Skeletal muscle satellite cell (primary cell): ENCODE data around the gene HTR2B.

ENCODE experiments used
- H3K27me3 ChIP-seq: 2 replicates; pipeline ENCODE4 v1.7.0; 2013; ENCODE audit warnings: low read length; ENCODE audit not compliant: control insufficient read depth, insufficient read depth
- H3K36me3 ChIP-seq: 2 replicates; pipeline ENCODE4 v1.7.0; 2013; ENCODE audit warnings: mild to moderate bottlenecking, control low read depth, low read length; ENCODE audit not compliant: insufficient read depth
- H3K4me1 ChIP-seq: 2 replicates; pipeline ENCODE4 v1.7.0; 2013; ENCODE audit warnings: low read length; ENCODE audit not compliant: control insufficient read depth, insufficient read depth
- H3K4me2 ChIP-seq: 2 replicates; pipeline ENCODE4 v1.7.0; 2013; ENCODE audit warnings: mild to moderate bottlenecking, low read length
- H3K4me3 ChIP-seq: 2 replicates; pipeline ENCODE4 v1.7.0; 2013; ENCODE audit warnings: low read length
- H3K9ac ChIP-seq: 2 replicates; pipeline ENCODE4 v1.7.0; 2013; ENCODE audit warnings: mild to moderate bottlenecking, low read depth, low read length, moderate library complexity
- H3K9me3 ChIP-seq: replicated peaks from 2 replicates; pipeline ENCODE4 v1.7.0; 2013; ENCODE audit warnings: mild to moderate bottlenecking, control low read depth, low read length

The HTR2B gene

GRCh38 chr2:231130336-231131056 is 5.7 kb upstream of the HTR2B start:
- no peaks in the 10 kb centered on the region for H3K36me3 ChIP-seq

GRCh38 chr2:231129216-231129615 is 4.4 kb upstream of the HTR2B start:
- Histone ChIP-seq H3K4me1 (peaks cover 58% of the 10 kb centered on the region), H3K36me3 (no peaks in the 10 kb centered on the region), H3K4me2 (no peak overlapping the region), H3K27me3 (no peaks in the 10 kb centered on the region), H3K9me3 (no peaks in the 10 kb centered on the region), H3K4me3 (no peak overlapping the region), H3K9ac (no peak overlapping the region)

More at GRCh38 chr2:231130336-231131056, 5.7 kb upstream of the HTR2B start:
- peaks cover 71% of the 10 kb centered on the region for H3K4me1 ChIP-seq
- H3K4me3 ChIP-seq, result no peak overlapping the region
- H3K9me3 ChIP-seq, result no peaks in the 10 kb centered on the region
- no peaks in the 10 kb centered on the region for H3K27me3 ChIP-seq
- H3K4me2 ChIP-seq, result peak overlapping the region; percentile 36
- H3K9ac ChIP-seq, result no peak overlapping the region

GRCh38 chr2:231128541-231128940 is 3.7 kb upstream of the HTR2B start:
- H3K9ac ChIP-seq, result no peak overlapping the region
- no peak overlapping the region for H3K4me2 ChIP-seq
- no peaks in the 10 kb centered on the region for H3K27me3 ChIP-seq
- no peaks in the 10 kb centered on the region for H3K36me3 ChIP-seq
- H3K4me1 ChIP-seq, result peaks cover 53% of the 10 kb centered on the region
- no peak overlapping the region for H3K4me3 ChIP-seq
- H3K9me3 ChIP-seq, result no peaks in the 10 kb centered on the region

GRCh38 chr2:231127936-231128335 is 3.1 kb upstream of the HTR2B start:
- H3K4me2 ChIP-seq, result no peak overlapping the region
- peaks cover 52% of the 10 kb centered on the region for H3K4me1 ChIP-seq
- H3K9me3 ChIP-seq, result no peaks in the 10 kb centered on the region
- H3K36me3 ChIP-seq, result no peaks in the 10 kb centered on the region
- H3K27me3 ChIP-seq, result no peaks in the 10 kb centered on the region
- H3K4me3 ChIP-seq, result no peak overlapping the region
- H3K9ac ChIP-seq, result no peak overlapping the region

GRCh38 chr2:231127480-231127879 is 2.6 kb upstream of the HTR2B start:
- no peaks in the 10 kb centered on the region for H3K27me3 ChIP-seq
- H3K9ac ChIP-seq, result no peak overlapping the region
- H3K4me3 ChIP-seq, result no peak overlapping the region
- H3K36me3 ChIP-seq, result no peaks in the 10 kb centered on the region
- no peaks in the 10 kb centered on the region for H3K9me3 ChIP-seq
- H3K4me2 ChIP-seq, result no peak overlapping the region
- H3K4me1 ChIP-seq, result peaks cover 47% of the 10 kb centered on the region

GRCh38 chr2:231126123-231126522 is 1.3 kb upstream of the HTR2B start:
- Histone ChIP-seq H3K36me3 (no peaks in the 10 kb centered on the region), H3K4me3 (no peak overlapping the region), H3K9ac (no peak overlapping the region), H3K4me1 (peaks cover 37% of the 10 kb centered on the region), H3K4me2 (no peak overlapping the region), H3K27me3 (no peaks in the 10 kb centered on the region), H3K9me3 (no peaks in the 10 kb centered on the region)

GRCh38 chr2:231123362-231123898 is 1.4 kb downstream of the HTR2B start:
- H3K36me3 ChIP-seq, result no peaks in the 10 kb centered on the region
- no peaks in the 10 kb centered on the region for H3K27me3 ChIP-seq
- H3K9me3 ChIP-seq, result no peaks in the 10 kb centered on the region
- H3K4me3 ChIP-seq, result no peak overlapping the region
- H3K9ac ChIP-seq, result no peak overlapping the region
- H3K4me1 ChIP-seq, result peaks cover 16% of the 10 kb centered on the region
- H3K4me2 ChIP-seq, result peak overlapping the region; percentile 12

- Histone ChIP-seq H3K9ac (no peak overlapping the region), H3K36me3 (peaks cover 5% of the 10 kb centered on the region), H3K4me3 (no peak overlapping the region), H3K27me3 (no peaks in the 10 kb centered on the region), H3K9me3 (no peaks in the 10 kb centered on the region), H3K4me1 (peaks cover 11% of the 10 kb centered on the region), H3K4me2 (no peak overlapping the region)
Measured at GRCh38 chr2:231118614-231118942, 6.3 kb downstream of the HTR2B start.

GRCh38 chr2:231117922-231118613 is 6.8 kb downstream of the HTR2B start:
- H3K9me3 ChIP-seq, result no peaks in the 10 kb centered on the region
- H3K4me2 ChIP-seq, result no peak overlapping the region
- H3K27me3 ChIP-seq, result no peaks in the 10 kb centered on the region
- H3K36me3 ChIP-seq, result peaks cover 9% of the 10 kb centered on the region
- peaks cover 11% of the 10 kb centered on the region for H3K4me1 ChIP-seq
- H3K4me3 ChIP-seq, result no peak overlapping the region
- no peak overlapping the region for H3K9ac ChIP-seq

- Histone ChIP-seq H3K36me3 (peaks cover 9% of the 10 kb centered on the region), H3K9me3 (no peaks in the 10 kb centered on the region), H3K9ac (no peak overlapping the region), H3K27me3 (no peaks in the 10 kb centered on the region), H3K4me1 (peaks cover 18% of the 10 kb centered on the region), H3K4me2 (no peak overlapping the region), H3K4me3 (no peak overlapping the region)
Measured at GRCh38 chr2:231117148-231117547, 7.7 kb downstream of the HTR2B start.

- no peak overlapping the region for H3K9ac ChIP-seq
- peaks cover 15% of the 10 kb centered on the region for H3K36me3 ChIP-seq
- no peaks in the 10 kb centered on the region for H3K9me3 ChIP-seq
- H3K4me3 ChIP-seq, result no peak overlapping the region
- peaks cover 33% of the 10 kb centered on the region for H3K4me1 ChIP-seq
- H3K27me3 ChIP-seq, result no peaks in the 10 kb centered on the region
- no peak overlapping the region for H3K4me2 ChIP-seq
Measured at GRCh38 chr2:231115651-231116050, 9.2 kb downstream of the HTR2B start.

GRCh38 chr2:231113489-231113888 is 11.4 kb downstream of the HTR2B start:
- H3K27me3 ChIP-seq, result no peaks in the 10 kb centered on the region
- H3K4me1 ChIP-seq, result peaks cover 37% of the 10 kb centered on the region
- H3K9me3 ChIP-seq, result no peaks in the 10 kb centered on the region
- no peak overlapping the region for H3K4me2 ChIP-seq
- no peak overlapping the region for H3K9ac ChIP-seq
- H3K36me3 ChIP-seq, result peaks cover 23% of the 10 kb centered on the region
- H3K4me3 ChIP-seq, result no peak overlapping the region
